Hepatocyte (in vitro differentiated cells): Measurements from ENCODE around the gene EML4. TPM values are rescaled to one million over a fixed set of nuclear protein-coding genes. Genes with fewer than 3 reads are reported as not detected.
"Not testable (repeated sequence)": the region's sequence is repeated elsewhere in the genome, so short reads cannot be mapped to it uniquely, and the experiment has no call there.

Experiments used
- DNase-seq: peaks from one replicate; pipeline ENCODE4 v3.0.0-alpha.2; 2016; ENCODE audit warnings: low spot score
- H2AFZ ChIP-seq: fragments of 200-600 bp; sonication (generic); 2 replicates; pipeline ENCODE4 v1.6.0; 2016; ENCODE audit warnings: antibody characterized with exemption, mild to moderate bottlenecking
- H3K27ac ChIP-seq: fragments of 200-600 bp; sonication (generic); 2 replicates; pipeline ENCODE4 v1.5.1; 2016; ENCODE audit warnings: mild to moderate bottlenecking
- H3K27me3 ChIP-seq: fragments of 200-600 bp; sonication (generic); 2 replicates; pipeline ENCODE4 v1.6.1; 2016
- H3K36me3 ChIP-seq: fragments of 200-600 bp; sonication (generic); replicated peaks from 2 replicates; pipeline ENCODE4 v1.5.1; 2016; ENCODE audit warnings: low read depth; ENCODE audit not compliant: insufficient read depth
- H3K4me1 ChIP-seq: fragments of 200-600 bp; sonication (generic); 2 replicates; pipeline ENCODE4 v1.5.1; 2016; ENCODE audit warnings: mild to moderate bottlenecking, moderate library complexity; ENCODE audit not compliant: insufficient read depth
- H3K4me2 ChIP-seq: fragments of 200-600 bp; sonication (generic); 2 replicates; pipeline ENCODE4 v1.6.0; 2016
- H3K4me3 ChIP-seq: fragments of 200-600 bp; sonication (generic); 2 replicates; pipeline ENCODE4 v1.5.1; 2016; ENCODE audit warnings: mild to moderate bottlenecking
- H3K79me2 ChIP-seq: fragments of 200-600 bp; sonication (generic); 2 replicates; pipeline ENCODE4 v1.6.0; 2017; ENCODE audit warnings: mild to moderate bottlenecking
- H3K9me2 ChIP-seq: fragments of 200-600 bp; sonication (generic); replicated peaks from 2 replicates; pipeline ENCODE4 v1.6.0; 2017; ENCODE audit warnings: mild to moderate bottlenecking; ENCODE audit not compliant: insufficient read depth
- H3K9me3 ChIP-seq: fragments of 200-600 bp; sonication (generic); 2 replicates; pipeline ENCODE4 v1.5.1; 2016; ENCODE audit warnings: low read depth, mild to moderate bottlenecking
- H4K20me1 ChIP-seq: fragments of 200-600 bp; sonication (generic); 2 replicates; pipeline ENCODE4 v1.6.0; 2016; ENCODE audit warnings: mild to moderate bottlenecking; ENCODE audit not compliant: insufficient read depth, poor library complexity, severe bottlenecking
- EZH2 ChIP-seq: fragments of 200-600 bp; sonication (generic); IDR thresholded peaks from 2 replicates; pipeline ENCODE4 v1.6.1; 2016; ENCODE audit warnings: antibody characterized with exemption, mild to moderate bottlenecking, borderline replicate concordance
- EZH2phosphoT487 ChIP-seq: fragments of 200-600 bp; sonication (generic); IDR thresholded peaks from one replicate; pipeline ENCODE4 v1.6.1; 2018; ENCODE audit warnings: antibody characterized with exemption, mild to moderate bottlenecking, low read depth, moderate library complexity; ENCODE audit not compliant: unreplicated experiment, severe bottlenecking
- WGBS: methylation state at CpG from one replicate; pipeline ENCODE4 v1.1.6; 2016; ENCODE audit warnings: low lambda C conversion rate; ENCODE audit errors: missing lambda C conversion rate; 5-methylcytosine and 5-hydroxymethylcytosine counted together
- polyA plus RNA-seq: library from polyadenylated mRNA; unstranded; fragments of >200 nt; fragmentation: Nextera tagmentation; extraction: Ambion mirVana; gene quantifications from 2 replicates; pipeline ENCODE4 v1.2.1, GENCODE V29; 2016
- total RNA-seq: library from RNA; depleted of rRNA; stranded (reverse); fragments of >200 nt; gene quantifications from 2 replicates; pipeline ENCODE4 v1.2.3, GENCODE V29; 2014
- TF ChIP-seq, protein P1 (sequence below): fragments of 200-600 bp; sonication (generic); IDR thresholded peaks from 2 replicates; pipeline ENCODE4 v1.5.1; 2016; ENCODE audit warnings: antibody characterized with exemption, mild to moderate bottlenecking; ENCODE audit not compliant: poor library complexity

EML4 gene
- total and polyA plus RNA-seq, 2 experiments from 2014 or later = 49.9 to 86.8 TPM

DNA sequence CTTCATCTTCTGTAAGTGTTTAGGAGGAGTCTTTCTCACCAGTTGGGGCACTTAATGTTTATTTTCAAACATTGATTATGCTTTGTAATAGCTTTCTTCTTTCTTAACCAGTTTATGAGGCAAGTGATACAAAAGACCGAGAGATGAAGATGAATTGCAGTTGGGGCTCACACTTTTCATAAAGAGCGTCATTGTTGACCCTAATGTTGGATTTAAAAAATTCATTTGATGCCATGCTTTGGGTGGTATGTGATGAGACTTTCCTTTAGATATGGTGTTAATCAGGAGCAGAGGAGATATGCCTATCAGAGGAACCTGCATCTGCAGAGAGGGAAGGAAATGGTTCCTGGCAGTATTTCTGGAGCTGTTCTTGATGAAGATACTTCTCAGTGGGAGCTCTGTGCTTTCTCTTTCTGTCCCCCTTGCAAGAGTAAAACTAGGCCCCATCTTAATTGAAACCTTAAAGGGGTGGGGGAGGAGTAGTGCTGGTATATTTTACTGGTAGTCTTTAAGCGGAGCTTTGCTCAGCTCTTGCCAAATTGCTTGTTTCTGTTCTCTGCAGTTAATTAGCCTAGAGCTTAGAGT, 2.3 kb downstream of the EML4 start:
- peak overlapping the region; percentile 83 for H3K4me2 ChIP-seq
- no peaks in the 10 kb centered on the region for H3K9me3 ChIP-seq
- H4K20me1 ChIP-seq = peaks cover 10% of the 10 kb centered on the region
- peak overlapping the region; percentile 93 for H3K4me3 ChIP-seq
- peaks cover 71% of the 10 kb centered on the region for H3K79me2 ChIP-seq
- H2AFZ ChIP-seq = no peak overlapping the region
- H3K9me2 ChIP-seq = no peaks in the 10 kb centered on the region
- no peak for TF ChIP-seq EZH2
- TF ChIP-seq, protein P1, sequence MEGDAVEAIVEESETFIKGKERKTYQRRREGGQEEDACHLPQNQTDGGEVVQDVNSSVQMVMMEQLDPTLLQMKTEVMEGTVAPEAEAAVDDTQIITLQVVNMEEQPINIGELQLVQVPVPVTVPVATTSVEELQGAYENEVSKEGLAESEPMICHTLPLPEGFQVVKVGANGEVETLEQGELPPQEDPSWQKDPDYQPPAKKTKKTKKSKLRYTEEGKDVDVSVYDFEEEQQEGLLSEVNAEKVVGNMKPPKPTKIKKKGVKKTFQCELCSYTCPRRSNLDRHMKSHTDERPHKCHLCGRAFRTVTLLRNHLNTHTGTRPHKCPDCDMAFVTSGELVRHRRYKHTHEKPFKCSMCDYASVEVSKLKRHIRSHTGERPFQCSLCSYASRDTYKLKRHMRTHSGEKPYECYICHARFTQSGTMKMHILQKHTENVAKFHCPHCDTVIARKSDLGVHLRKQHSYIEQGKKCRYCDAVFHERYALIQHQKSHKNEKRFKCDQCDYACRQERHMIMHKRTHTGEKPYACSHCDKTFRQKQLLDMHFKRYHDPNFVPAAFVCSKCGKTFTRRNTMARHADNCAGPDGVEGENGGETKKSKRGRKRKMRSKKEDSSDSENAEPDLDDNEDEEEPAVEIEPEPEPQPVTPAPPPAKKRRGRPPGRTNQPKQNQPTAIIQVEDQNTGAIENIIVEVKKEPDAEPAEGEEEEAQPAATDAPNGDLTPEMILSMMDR = no peak
- TF ChIP-seq EZH2phosphoT487 = no peak
- 33% methylated on average over 3 of the region's 3 CpGs for WGBS
- no peaks in the 10 kb centered on the region for H3K27me3 ChIP-seq
- H3K36me3 ChIP-seq = no peaks in the 10 kb centered on the region
- no peak for DNase-seq
- peaks cover 18% of the 10 kb centered on the region for H3K4me1 ChIP-seq
- peak overlapping the region; percentile 94 for H3K27ac ChIP-seq

DNA sequence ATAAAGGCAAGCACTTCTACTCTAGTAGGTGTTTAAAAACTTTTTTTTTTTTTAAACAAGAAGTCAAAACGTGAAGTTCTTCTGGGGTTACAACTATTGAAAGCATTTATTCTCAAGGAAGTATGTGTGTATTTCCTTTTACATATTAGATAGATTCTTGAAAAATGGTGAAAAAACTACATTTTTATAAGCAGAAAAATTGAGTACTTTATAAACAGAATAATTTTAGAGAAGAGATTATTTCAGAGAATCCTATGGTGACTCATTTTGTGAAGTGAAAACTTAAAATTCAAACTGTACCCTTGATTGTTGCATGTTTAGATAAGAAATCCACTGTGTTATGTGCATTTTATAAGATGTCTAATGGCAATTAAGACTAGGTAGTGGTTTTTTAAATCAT, 2.9 kb downstream of the EML4 start:
- DNase-seq = no peak
- Histone ChIP-seq H4K20me1 (peaks cover 15% of the 10 kb centered on the region), H3K79me2 (peaks cover 77% of the 10 kb centered on the region), H3K36me3 (no peaks in the 10 kb centered on the region), H2AFZ (no peak overlapping the region), H3K4me1 (peaks cover 18% of the 10 kb centered on the region), H3K9me2 (no peaks in the 10 kb centered on the region), H3K27me3 (no peaks in the 10 kb centered on the region), H3K9me3 (no peaks in the 10 kb centered on the region), H3K4me2 (peak overlapping the region; percentile 83), H3K4me3 (peak overlapping the region; percentile 93), H3K27ac (peak overlapping the region; percentile 94)
- TF ChIP-seq, protein P1 = no peak
- TF ChIP-seq EZH2phosphoT487 (no peak), EZH2 (no peak)
- WGBS = 9% methylated on average over 1 of the region's 1 CpG

DNA sequence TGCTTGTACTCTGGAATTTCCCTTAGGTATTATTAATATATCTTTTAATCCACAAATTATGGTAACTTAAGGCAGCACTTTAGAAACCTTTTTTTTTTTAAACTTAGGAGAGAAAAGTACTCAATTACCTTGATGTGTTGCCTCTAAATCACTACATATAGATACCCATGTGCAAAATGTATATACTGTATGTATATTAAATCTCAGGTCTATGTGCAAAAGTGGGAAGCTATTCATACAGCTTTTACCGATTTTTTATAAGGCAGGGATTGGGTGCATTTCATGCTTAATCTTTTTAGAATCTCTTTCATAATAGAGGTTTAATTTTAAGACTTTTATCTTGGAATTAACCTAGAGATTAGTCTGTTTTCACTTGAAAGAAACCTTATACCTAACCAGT, 3.4 kb downstream of the EML4 start:
- Histone ChIP-seq H4K20me1 (peaks cover 15% of the 10 kb centered on the region), H3K4me3 (no peak overlapping the region), H3K9me3 (no peaks in the 10 kb centered on the region), H3K9me2 (no peaks in the 10 kb centered on the region), H3K27me3 (no peaks in the 10 kb centered on the region), H3K27ac (peak overlapping the region; percentile 94), H3K79me2 (peaks cover 82% of the 10 kb centered on the region), H3K4me2 (peak overlapping the region; percentile 83), H3K4me1 (peaks cover 18% of the 10 kb centered on the region), H3K36me3 (no peaks in the 10 kb centered on the region), H2AFZ (no peak overlapping the region)
- no peak for DNase-seq
- TF ChIP-seq EZH2 (no peak), EZH2phosphoT487 (no peak)
- TF ChIP-seq, protein P1 = no peak
- 38% methylated on average over 1 of the region's 1 CpG for WGBS

DNA sequence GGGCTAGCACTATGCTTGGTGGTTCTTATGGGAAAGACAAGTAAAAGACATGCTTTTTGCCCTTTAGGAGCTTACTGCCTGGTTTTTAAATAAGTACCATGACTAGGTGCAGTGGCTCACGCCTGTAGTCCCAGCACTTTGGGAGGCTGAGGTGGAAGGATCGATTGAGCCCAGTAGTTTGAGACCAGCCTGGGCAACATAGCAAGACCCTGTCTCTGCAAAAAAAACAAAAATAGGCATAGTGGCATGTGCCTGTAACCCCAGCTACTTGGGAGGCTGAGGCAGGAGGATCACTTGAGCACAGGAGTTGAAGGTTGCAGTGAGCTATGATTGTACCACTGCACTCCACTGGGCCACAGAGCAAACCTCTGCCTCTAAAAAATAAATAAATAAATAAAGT, 4.3 kb downstream of the EML4 start:
- not testable (repeated sequence) for H3K27me3 ChIP-seq, H3K4me3 ChIP-seq, H3K27ac ChIP-seq, H3K9me3 ChIP-seq, H2AFZ ChIP-seq, DNase-seq, H3K36me3 ChIP-seq, H3K9me2 ChIP-seq, H3K4me2 ChIP-seq
- Histone ChIP-seq H3K4me1 (peaks cover 18% of the 10 kb centered on the region), H3K79me2 (peaks cover 91% of the 10 kb centered on the region), H4K20me1 (peaks cover 16% of the 10 kb centered on the region)
- WGBS = 96% methylated on average over 2 of the region's 2 CpGs
